ENCODE results near the gene RIN3. TPM values are rescaled to one million over a fixed set of nuclear protein-coding genes. Genes with fewer than 3 reads are reported as not detected.
"Not testable (repeated sequence)": the region's sequence is repeated elsewhere in the genome, so short reads cannot be mapped to it uniquely, and the experiment has no call there.

The RIN3 gene
- total RNA-seq, 1 donor = 48.8 TPM

DNA sequence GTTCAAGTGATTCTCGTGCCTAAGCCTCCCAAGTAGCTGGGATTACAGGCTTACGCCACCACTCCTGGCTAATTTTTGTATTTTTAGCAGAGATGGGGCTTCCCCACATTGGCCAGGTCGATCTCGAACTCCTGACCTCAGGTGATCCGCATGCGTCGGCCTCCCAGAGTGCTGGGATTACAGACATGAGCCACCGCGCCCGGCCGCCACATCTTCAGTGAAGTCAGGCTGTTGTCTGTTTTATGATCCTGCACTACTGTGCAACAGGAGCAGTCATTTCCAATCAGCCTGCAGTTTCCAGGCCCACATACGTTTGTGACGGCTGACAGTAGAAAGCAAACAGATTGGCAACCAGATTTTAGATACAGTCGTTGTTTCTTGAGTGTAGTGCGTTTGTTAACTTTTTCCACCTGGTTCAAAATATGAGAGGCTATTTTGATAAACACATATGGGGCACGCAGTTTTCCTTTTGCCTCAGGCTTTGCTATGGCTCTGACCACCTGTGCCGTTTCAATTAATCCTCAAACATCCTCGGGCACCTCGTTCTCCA, 160.1 kb downstream of the RIN3 start:
- H3K4me3 ChIP-seq (ENCODE audit: low read length) = no peak overlapping the region
- H3K27me3 ChIP-seq (ENCODE audit: insufficient read depth, low read length) = no peaks in the 10 kb centered on the region
- H3K4me1 ChIP-seq (ENCODE audit: insufficient read depth, low read length) = peaks cover 64% of the 10 kb centered on the region
- no peaks in the 10 kb centered on the region for H3K9me3 ChIP-seq (ENCODE audit: low read depth, low read length)

DNA sequence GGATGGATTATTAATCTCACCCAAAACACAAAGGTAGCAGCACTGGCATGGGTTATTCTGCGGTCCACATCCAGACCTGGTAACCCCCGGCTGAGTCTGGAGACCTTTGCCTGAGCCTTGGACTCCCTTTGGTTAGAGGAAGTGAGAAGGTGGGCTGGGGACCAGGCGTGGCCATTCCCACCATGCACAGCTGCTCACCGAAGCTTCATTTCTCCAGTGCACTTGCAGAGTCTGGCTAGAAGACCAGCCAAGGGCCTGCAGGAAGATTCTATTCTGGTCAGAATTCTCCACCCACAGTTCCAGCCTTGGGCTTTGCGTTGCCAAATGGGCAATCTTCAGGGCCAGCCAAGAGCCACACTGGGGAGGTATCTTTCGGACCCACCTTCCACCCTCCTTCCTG, 161.8 kb downstream of the RIN3 start:
- Histone ChIP-seq H3K4me1 (ENCODE audit: insufficient read depth, low read length) (peaks cover 49% of the 10 kb centered on the region), H3K27me3 (ENCODE audit: insufficient read depth, low read length) (no peaks in the 10 kb centered on the region), H3K9me3 (ENCODE audit: low read depth, low read length) (no peaks in the 10 kb centered on the region), H3K4me3 (ENCODE audit: low read length) (no peak overlapping the region)

- no peak overlapping the region for H3K4me3 ChIP-seq (ENCODE audit: low read length)
- H3K9me3 ChIP-seq (ENCODE audit: low read depth, low read length) = no peaks in the 10 kb centered on the region
- no peaks in the 10 kb centered on the region for H3K27me3 ChIP-seq (ENCODE audit: insufficient read depth, low read length)
- peaks cover 51% of the 10 kb centered on the region for H3K4me1 ChIP-seq (ENCODE audit: insufficient read depth, low read length)
Observed at GRCh38 chr14:92675976-92676375, 162.4 kb downstream of the RIN3 start.

DNA sequence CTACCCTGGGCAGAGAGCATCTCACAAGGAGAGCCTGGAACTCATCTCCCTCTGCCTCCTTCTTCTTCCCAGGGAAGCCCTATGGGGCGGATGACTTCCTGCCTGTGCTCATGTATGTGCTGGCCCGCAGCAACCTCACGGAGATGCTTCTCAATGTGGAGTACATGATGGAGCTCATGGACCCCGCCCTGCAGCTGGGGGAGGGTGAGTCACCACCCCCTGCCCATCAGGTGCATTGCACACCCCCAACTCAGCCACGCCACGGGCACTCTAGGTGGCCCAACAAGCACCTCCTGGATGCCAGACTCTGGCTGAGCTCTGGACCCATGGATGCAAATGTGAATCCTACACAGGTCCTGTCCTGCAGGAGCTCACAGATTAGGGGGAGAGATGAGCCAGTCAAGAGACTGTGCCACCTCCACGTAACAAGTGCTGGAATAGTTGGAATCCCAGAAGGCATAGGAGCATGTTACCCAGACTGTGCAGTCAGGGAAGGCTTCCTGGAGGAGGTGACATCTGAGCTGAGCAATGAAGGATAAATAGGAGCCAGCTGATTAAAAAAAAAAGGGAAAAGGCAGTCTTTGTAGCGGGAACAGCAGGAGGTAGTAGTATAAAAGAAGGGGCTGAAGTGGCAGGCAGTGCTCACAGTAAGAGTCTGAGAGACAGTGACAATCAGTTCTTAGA, 163.0 kb downstream of the RIN3 start:
- peaks cover 57% of the 10 kb centered on the region for H3K4me1 ChIP-seq (ENCODE audit: insufficient read depth, low read length)
- no peaks in the 10 kb centered on the region for H3K27me3 ChIP-seq (ENCODE audit: insufficient read depth, low read length)
- H3K4me3 ChIP-seq (ENCODE audit: low read length) = no peak overlapping the region
- H3K9me3 ChIP-seq (ENCODE audit: low read depth, low read length) = no peaks in the 10 kb centered on the region

DNA sequence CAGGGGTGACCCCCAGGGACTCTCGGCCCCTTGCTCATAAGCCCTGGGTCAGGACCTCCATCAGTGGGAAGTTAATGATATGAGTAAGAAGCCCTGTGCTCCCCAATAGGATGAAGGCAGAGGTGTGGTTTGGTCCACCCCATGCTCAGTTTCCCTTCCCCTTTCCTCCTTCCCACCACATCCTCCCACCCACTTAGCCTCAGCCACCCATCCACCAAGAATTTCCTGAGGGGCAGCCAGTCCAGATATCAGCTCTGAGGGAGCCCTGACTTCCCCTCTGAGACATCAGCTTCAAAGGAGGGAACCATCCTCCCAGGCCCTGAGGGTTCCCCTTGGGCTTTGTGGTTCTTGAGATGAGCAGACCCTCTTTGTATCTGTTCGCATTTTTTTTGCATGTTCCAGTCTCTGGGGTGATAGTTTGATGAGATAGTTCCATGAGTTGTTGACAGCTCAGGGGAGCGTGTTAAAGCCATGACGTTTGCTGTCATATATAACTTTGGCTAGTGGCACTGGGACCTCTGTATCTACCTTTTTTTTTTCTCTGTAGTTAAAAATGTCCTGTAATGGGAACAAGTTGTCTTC, 163.6 kb downstream of the RIN3 start:
- Histone ChIP-seq H3K27me3 (ENCODE audit: insufficient read depth, low read length) (no peaks in the 10 kb centered on the region), H3K4me1 (ENCODE audit: insufficient read depth, low read length) (peaks cover 58% of the 10 kb centered on the region), H3K9me3 (ENCODE audit: low read depth, low read length) (no peaks in the 10 kb centered on the region), H3K4me3 (ENCODE audit: low read length) (no peak overlapping the region)

GRCh38 chr14:92677955-92678354, 164.4 kb downstream of the RIN3 start:
- H3K4me3 ChIP-seq (ENCODE audit: low read length) = no peak overlapping the region
- H3K4me1 ChIP-seq (ENCODE audit: insufficient read depth, low read length) = peaks cover 58% of the 10 kb centered on the region
- no peaks in the 10 kb centered on the region for H3K27me3 ChIP-seq (ENCODE audit: insufficient read depth, low read length)
- no peaks in the 10 kb centered on the region for H3K9me3 ChIP-seq (ENCODE audit: low read depth, low read length)

DNA sequence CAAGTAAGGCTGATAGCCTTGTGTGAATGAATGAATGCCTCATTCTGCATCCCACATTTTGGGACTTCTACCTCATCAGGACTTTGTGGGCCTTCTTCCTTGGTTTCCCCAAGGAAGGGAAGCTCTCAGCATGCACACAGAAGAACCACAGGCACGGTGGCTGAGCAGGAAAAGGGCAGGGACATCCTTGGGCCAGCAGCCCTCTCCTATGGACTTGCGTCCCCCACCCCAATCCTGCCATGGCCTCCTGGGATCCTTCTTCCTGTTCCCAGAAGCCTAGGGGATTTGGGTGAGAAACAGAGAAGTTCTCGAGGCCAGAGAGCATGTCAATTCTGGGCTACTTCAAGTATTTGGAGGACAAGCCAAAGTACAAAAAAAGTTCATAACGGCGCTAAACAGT, 165.2 kb downstream of the RIN3 start:
- H3K27me3 ChIP-seq (ENCODE audit: insufficient read depth, low read length) = no peaks in the 10 kb centered on the region
- no peak overlapping the region for H3K4me3 ChIP-seq (ENCODE audit: low read length)
- peaks cover 54% of the 10 kb centered on the region for H3K4me1 ChIP-seq (ENCODE audit: insufficient read depth, low read length)
- no peaks in the 10 kb centered on the region for H3K9me3 ChIP-seq (ENCODE audit: low read depth, low read length)

GRCh38 chr14:92679246-92679645, 165.7 kb downstream of the RIN3 start:
- Histone ChIP-seq H3K4me1 (ENCODE audit: insufficient read depth, low read length) (peaks cover 49% of the 10 kb centered on the region), H3K4me3 (ENCODE audit: low read length) (no peak overlapping the region), H3K9me3 (ENCODE audit: low read depth, low read length) (no peaks in the 10 kb centered on the region), H3K27me3 (ENCODE audit: insufficient read depth, low read length) (no peaks in the 10 kb centered on the region)

GRCh38 chr14:92680330-92680729, 166.7 kb downstream of the RIN3 start:
- not testable (repeated sequence) for H3K9me3 ChIP-seq (ENCODE audit: low read depth, low read length); H3K4me3 ChIP-seq (ENCODE audit: low read length); H3K27me3 ChIP-seq (ENCODE audit: insufficient read depth, low read length)
- peaks cover 38% of the 10 kb centered on the region for H3K4me1 ChIP-seq (ENCODE audit: insufficient read depth, low read length)

- Histone ChIP-seq H3K4me3 (ENCODE audit: low read length) (no peak overlapping the region), H3K9me3 (ENCODE audit: low read depth, low read length) (no peaks in the 10 kb centered on the region), H3K4me1 (ENCODE audit: insufficient read depth, low read length) (peaks cover 31% of the 10 kb centered on the region), H3K27me3 (ENCODE audit: insufficient read depth, low read length) (no peaks in the 10 kb centered on the region)
Observed at GRCh38 chr14:92680781-92681650, 167.4 kb downstream of the RIN3 start.

- Histone ChIP-seq H3K4me3 (ENCODE audit: low read length) (no peak overlapping the region), H3K27me3 (ENCODE audit: insufficient read depth, low read length) (no peaks in the 10 kb centered on the region), H3K9me3 (ENCODE audit: low read depth, low read length) (no peaks in the 10 kb centered on the region), H3K4me1 (ENCODE audit: insufficient read depth, low read length) (peaks cover 21% of the 10 kb centered on the region)
Observed at GRCh38 chr14:92683041-92683440, 169.5 kb downstream of the RIN3 start.

GRCh38 chr14:92684801-92685560, 171.4 kb downstream of the RIN3 start:
- peaks cover 18% of the 10 kb centered on the region for H3K4me1 ChIP-seq (ENCODE audit: insufficient read depth, low read length)
- no peak overlapping the region for H3K4me3 ChIP-seq (ENCODE audit: low read length)
- no peaks in the 10 kb centered on the region for H3K9me3 ChIP-seq (ENCODE audit: low read depth, low read length)
- no peaks in the 10 kb centered on the region for H3K27me3 ChIP-seq (ENCODE audit: insufficient read depth, low read length)

- Histone ChIP-seq H3K4me3 (ENCODE audit: low read length) (no peak overlapping the region), H3K27me3 (ENCODE audit: insufficient read depth, low read length) (no peaks in the 10 kb centered on the region), H3K9me3 (ENCODE audit: low read depth, low read length) (no peaks in the 10 kb centered on the region), H3K4me1 (ENCODE audit: insufficient read depth, low read length) (peaks cover 11% of the 10 kb centered on the region)
Observed at GRCh38 chr14:92685784-92686355, 172.3 kb downstream of the RIN3 start.

DNA sequence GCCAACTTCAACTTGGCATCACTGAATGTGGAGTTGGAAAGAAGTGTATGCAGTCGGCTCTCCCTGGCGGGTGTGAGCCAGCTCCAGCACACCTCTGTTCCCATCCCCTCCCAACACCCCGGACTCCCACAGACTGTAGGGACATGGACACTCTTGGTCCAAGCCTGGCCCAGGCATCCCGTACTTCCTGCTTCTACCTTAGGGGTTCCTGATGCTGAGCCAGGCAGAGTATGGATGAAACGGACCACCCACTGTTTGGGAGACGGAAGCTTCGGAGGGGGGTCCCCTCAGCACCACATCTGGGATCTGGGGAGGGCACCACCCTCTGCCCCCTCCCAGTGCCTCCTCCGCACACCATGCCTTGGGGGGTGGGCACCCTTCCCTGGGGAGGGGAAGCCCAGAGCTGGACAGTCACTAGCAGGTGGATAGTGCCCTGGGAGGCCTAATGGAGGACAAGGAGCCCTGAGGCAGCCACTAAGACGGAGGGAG, 172.9 kb downstream of the RIN3 start:
- peaks cover 5% of the 10 kb centered on the region for H3K4me1 ChIP-seq (ENCODE audit: insufficient read depth, low read length)
- no peak overlapping the region for H3K4me3 ChIP-seq (ENCODE audit: low read length)
- H3K9me3 ChIP-seq (ENCODE audit: low read depth, low read length) = no peaks in the 10 kb centered on the region
- H3K27me3 ChIP-seq (ENCODE audit: insufficient read depth, low read length) = no peaks in the 10 kb centered on the region
